CD4-positive, alpha-beta T cell treated with Interleukin-6 for 4 hours (primary cell): Measurements from ENCODE around the gene FOLR1.

Source experiments
- DNase-seq: peaks from one replicate; pipeline ENCODE4 v3.0.0-alpha.2; 2020; ENCODE audit warnings: mixed read lengths

Gene FOLR1

GRCh38 chr11:72224564-72225410 lies 32.8 kb downstream of the FOLR1 start, which contains the start of gene INPPL1:
Gene INPPL1, plus strand, starts transcription at chr11:72224767. Its CDS starts 218 bp downstream, at chr11:72224985.
- DNase-seq = peak; percentile 57

GRCh38 chr11:72225411-72225951 lies 33.5 kb downstream of the FOLR1 start:
- peak; percentile 30 for DNase-seq

GRCh38 chr11:72226701-72227100 lies 34.8 kb downstream of the FOLR1 start:
- no peak for DNase-seq

- DNase-seq = no peak
Observed at GRCh38 chr11:72227316-72228228, 35.6 kb downstream of the FOLR1 start.

- no peak for DNase-seq
Observed at GRCh38 chr11:72228229-72228843, 36.4 kb downstream of the FOLR1 start.

GRCh38 chr11:72228844-72229231 lies 36.9 kb downstream of the FOLR1 start:
- no peak for DNase-seq

- no peak for DNase-seq
Observed at GRCh38 chr11:72229336-72229924, 37.5 kb downstream of the FOLR1 start.

- no peak for DNase-seq
Observed at GRCh38 chr11:72229925-72230763, 38.2 kb downstream of the FOLR1 start.

- no peak for DNase-seq
Observed at GRCh38 chr11:72230764-72231365, 38.9 kb downstream of the FOLR1 start.

- DNase-seq = no peak
Observed at GRCh38 chr11:72231396-72232259, 39.7 kb downstream of the FOLR1 start.

- DNase-seq = no peak
Observed at GRCh38 chr11:72232260-72233055, 40.5 kb downstream of the FOLR1 start.

GRCh38 chr11:72233056-72233772 lies 41.3 kb downstream of the FOLR1 start:
- no peak for DNase-seq

GRCh38 chr11:72233773-72234513 lies 42.0 kb downstream of the FOLR1 start:
- DNase-seq = no peak

- DNase-seq = no peak
Observed at GRCh38 chr11:72234514-72234830, 42.5 kb downstream of the FOLR1 start.

GRCh38 chr11:72234920-72235319 lies 43.0 kb downstream of the FOLR1 start:
- DNase-seq = no peak

GRCh38 chr11:72235351-72236057 lies 43.6 kb downstream of the FOLR1 start:
- no peak for DNase-seq

GRCh38 chr11:72236083-72236697 lies 44.2 kb downstream of the FOLR1 start:
- no peak for DNase-seq
